ENCODE results near the gene KIF1A. TPM values are rescaled to one million over a fixed set of nuclear protein-coding genes. Genes with fewer than 3 reads are reported as not detected.

KIF1A gene
- polyA plus RNA-seq, 1 donor (not counting 4 experiments of a cell fraction or from before 2014, with no cell fraction given), result not detected

GRCh38 chr2:240813231-240813921 is 6.6 kb downstream of the KIF1A start:
- no peaks in the 10 kb centered on the region for H3K9me1 ChIP-seq (ENCODE audit: control insufficient read depth, extremely low read depth, insufficient read depth, low read length)
- no peak overlapping the region for H3K27ac ChIP-seq (ENCODE audit: control insufficient read depth, insufficient read depth, low read length)
- no peak overlapping the region for H2AFZ ChIP-seq (ENCODE audit: control insufficient read depth, low read length)
- FAIRE-seq (no peak), DNase-seq (ENCODE audit: low read depth, low spot score) (no peak)
- dilution Hi-C loops (cut with MboI; ENCODE audit: extremely low pct_ligation_motif_present, low sequenced_read_pairs), result no loop called here
- no peak overlapping the region for H3K4me3 ChIP-seq (ENCODE audit: control insufficient read depth in 2 of 3, extremely low read depth in 1 of 3, insufficient read depth in 2 of 3, low read depth in 1 of 3, low read length in 3 of 3)
- no peak overlapping the region for H3K9ac ChIP-seq (ENCODE audit: control insufficient read depth, extremely low read depth, insufficient read depth, low read length)
- peaks cover 11% of the 10 kb centered on the region for H3K9me3 ChIP-seq (ENCODE audit: control insufficient read depth, low read depth, low read length)
- no peaks in the 10 kb centered on the region for H3K36me3 ChIP-seq (ENCODE audit: control insufficient read depth in 2 of 2, extremely low read depth in 1 of 2, insufficient read depth in 2 of 2, low read length in 2 of 2)
- H3K79me2 ChIP-seq (ENCODE audit: control insufficient read depth, insufficient read depth, low read length), result no peaks in the 10 kb centered on the region
- peaks cover 14% of the 10 kb centered on the region for H3K27me3 ChIP-seq (ENCODE audit: control insufficient read depth, extremely low read depth, insufficient read depth, low read length)
- H3K4me1 ChIP-seq (ENCODE audit: control insufficient read depth, extremely low read depth, insufficient read depth, low read length), result no peaks in the 10 kb centered on the region
- H4K20me1 ChIP-seq (ENCODE audit: control insufficient read depth, extremely low read depth, insufficient read depth, low read length), result no peaks in the 10 kb centered on the region
- TF ChIP-seq, protein P1, sequence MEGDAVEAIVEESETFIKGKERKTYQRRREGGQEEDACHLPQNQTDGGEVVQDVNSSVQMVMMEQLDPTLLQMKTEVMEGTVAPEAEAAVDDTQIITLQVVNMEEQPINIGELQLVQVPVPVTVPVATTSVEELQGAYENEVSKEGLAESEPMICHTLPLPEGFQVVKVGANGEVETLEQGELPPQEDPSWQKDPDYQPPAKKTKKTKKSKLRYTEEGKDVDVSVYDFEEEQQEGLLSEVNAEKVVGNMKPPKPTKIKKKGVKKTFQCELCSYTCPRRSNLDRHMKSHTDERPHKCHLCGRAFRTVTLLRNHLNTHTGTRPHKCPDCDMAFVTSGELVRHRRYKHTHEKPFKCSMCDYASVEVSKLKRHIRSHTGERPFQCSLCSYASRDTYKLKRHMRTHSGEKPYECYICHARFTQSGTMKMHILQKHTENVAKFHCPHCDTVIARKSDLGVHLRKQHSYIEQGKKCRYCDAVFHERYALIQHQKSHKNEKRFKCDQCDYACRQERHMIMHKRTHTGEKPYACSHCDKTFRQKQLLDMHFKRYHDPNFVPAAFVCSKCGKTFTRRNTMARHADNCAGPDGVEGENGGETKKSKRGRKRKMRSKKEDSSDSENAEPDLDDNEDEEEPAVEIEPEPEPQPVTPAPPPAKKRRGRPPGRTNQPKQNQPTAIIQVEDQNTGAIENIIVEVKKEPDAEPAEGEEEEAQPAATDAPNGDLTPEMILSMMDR (optimal IDR thresholded peaks at IDR 0.05 in 1 of 3, IDR thresholded peaks at IDR 0.05 in 1 of 3, conservative IDR thresholded peaks at IDR 0.05 in 1 of 3; ENCODE audit: extremely low read depth in 1 of 3, insufficient read depth in 2 of 3, low read length in 3 of 3), result no peak
- TF ChIP-seq EZH2 (IDR thresholded peaks at IDR 0.05; ENCODE audit: low read length), result no peak
- no peak overlapping the region for H3K4me2 ChIP-seq (ENCODE audit: control insufficient read depth, extremely low read depth, insufficient read depth, low read depth, low read length)

- no peak overlapping the region for H3K4me2 ChIP-seq (ENCODE audit: control insufficient read depth, extremely low read depth, insufficient read depth, low read depth, low read length)
- FAIRE-seq (no peak), DNase-seq (ENCODE audit: low read depth, low spot score) (no peak)
- peaks cover 11% of the 10 kb centered on the region for H3K9me3 ChIP-seq (ENCODE audit: control insufficient read depth, low read depth, low read length)
- TF ChIP-seq, protein P1 (optimal IDR thresholded peaks at IDR 0.05 in 1 of 3, IDR thresholded peaks at IDR 0.05 in 1 of 3, conservative IDR thresholded peaks at IDR 0.05 in 1 of 3; ENCODE audit: extremely low read depth in 1 of 3, insufficient read depth in 2 of 3, low read length in 3 of 3), result no peak
- TF ChIP-seq EZH2 (IDR thresholded peaks at IDR 0.05; ENCODE audit: low read length), result no peak
- dilution Hi-C loops (cut with MboI; ENCODE audit: extremely low pct_ligation_motif_present, low sequenced_read_pairs), result no loop called here
- no peaks in the 10 kb centered on the region for H3K4me1 ChIP-seq (ENCODE audit: control insufficient read depth, extremely low read depth, insufficient read depth, low read length)
- H3K4me3 ChIP-seq (ENCODE audit: control insufficient read depth in 2 of 3, extremely low read depth in 1 of 3, insufficient read depth in 2 of 3, low read depth in 1 of 3, low read length in 3 of 3), result no peak overlapping the region
- no peaks in the 10 kb centered on the region for H4K20me1 ChIP-seq (ENCODE audit: control insufficient read depth, extremely low read depth, insufficient read depth, low read length)
- H3K9me1 ChIP-seq (ENCODE audit: control insufficient read depth, extremely low read depth, insufficient read depth, low read length), result no peaks in the 10 kb centered on the region
- H3K36me3 ChIP-seq (ENCODE audit: control insufficient read depth in 2 of 2, extremely low read depth in 1 of 2, insufficient read depth in 2 of 2, low read length in 2 of 2), result no peaks in the 10 kb centered on the region
- no peak overlapping the region for H2AFZ ChIP-seq (ENCODE audit: control insufficient read depth, low read length)
- peaks cover 7% of the 10 kb centered on the region for H3K27me3 ChIP-seq (ENCODE audit: control insufficient read depth, extremely low read depth, insufficient read depth, low read length)
- no peak overlapping the region for H3K27ac ChIP-seq (ENCODE audit: control insufficient read depth, insufficient read depth, low read length)
- H3K9ac ChIP-seq (ENCODE audit: control insufficient read depth, extremely low read depth, insufficient read depth, low read length), result no peak overlapping the region
- H3K79me2 ChIP-seq (ENCODE audit: control insufficient read depth, insufficient read depth, low read length), result no peaks in the 10 kb centered on the region
These were observed 7.3 kb downstream of the KIF1A start for GRCh38 chr2:240812721-240813120.
